GM19463 (cell line): ENCODE results near the gene CLDN3.
A peak's percentile ranks its signal among the peaks of the same experiment; 100 is the strongest.
"Not testable (repeated sequence)": the region's sequence is repeated elsewhere in the genome, so short reads cannot be mapped to it uniquely, and the experiment has no call there.

Source experiments
- ATAC-seq: cut with Tn5 transposase; IDR thresholded peaks from one replicate; pipeline ENCODE4 v1.9.1; 2021; ENCODE audit warnings: mild to moderate bottlenecking, moderate library complexity; ENCODE audit not compliant: unreplicated experiment

Gene CLDN3

DNA sequence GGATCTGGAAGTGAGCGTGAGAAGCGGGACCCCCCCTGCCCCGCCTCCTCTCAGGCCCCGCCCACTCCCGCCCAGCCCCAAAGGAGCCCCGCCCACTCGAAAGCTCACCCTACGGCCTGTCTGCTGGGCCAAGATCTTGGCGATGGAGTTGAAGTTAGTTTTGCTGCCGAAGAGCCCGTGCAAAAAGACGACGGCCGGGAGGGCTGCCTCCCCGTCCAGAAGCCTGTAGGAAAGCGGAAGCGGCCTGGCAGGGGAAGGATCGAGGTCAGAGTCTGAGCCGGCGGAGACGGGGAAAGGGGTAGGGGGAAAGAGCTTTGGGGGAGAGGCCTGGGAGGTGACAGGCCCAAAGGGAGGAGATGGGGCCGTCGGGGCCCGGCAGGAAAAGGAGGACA is 31.9 kb downstream of the CLDN3 start:
- ATAC-seq: no peak

DNA sequence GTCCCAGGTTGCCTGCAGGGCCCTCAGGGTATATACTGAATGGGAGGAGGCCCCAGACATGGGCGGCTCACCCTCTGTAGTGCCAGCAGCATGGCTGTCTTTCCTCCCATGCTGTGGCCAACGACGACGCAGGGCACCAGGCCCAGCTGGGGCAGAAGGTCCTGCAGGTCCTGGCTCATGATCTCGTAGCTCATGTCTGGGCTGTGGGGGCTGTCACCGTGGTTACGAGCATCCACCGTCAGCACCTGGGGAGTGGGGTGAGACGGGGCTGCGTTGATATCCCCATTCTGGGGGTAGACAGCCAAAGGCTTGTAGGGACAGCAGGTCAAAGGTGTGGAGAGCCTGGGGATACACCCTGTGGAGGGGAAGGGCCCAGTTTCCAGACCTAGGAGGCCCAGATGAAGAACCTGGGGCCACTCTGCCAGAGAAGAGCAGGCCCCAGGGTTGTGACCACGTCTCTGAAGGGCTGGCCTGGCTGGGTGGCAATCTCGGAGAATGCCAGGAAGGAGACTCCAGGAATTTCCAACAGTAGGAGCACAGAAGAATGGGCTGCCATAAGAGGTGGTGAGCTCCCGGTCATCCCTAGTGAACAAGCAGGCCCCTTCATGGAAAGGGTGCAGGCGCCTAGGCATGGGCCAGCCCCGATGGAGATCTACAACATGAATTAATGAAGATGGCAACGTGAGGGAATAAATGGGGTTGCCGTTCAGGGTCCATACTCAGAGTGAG is 32.4 kb downstream of the CLDN3 start:
- no peak for ATAC-seq

DNA sequence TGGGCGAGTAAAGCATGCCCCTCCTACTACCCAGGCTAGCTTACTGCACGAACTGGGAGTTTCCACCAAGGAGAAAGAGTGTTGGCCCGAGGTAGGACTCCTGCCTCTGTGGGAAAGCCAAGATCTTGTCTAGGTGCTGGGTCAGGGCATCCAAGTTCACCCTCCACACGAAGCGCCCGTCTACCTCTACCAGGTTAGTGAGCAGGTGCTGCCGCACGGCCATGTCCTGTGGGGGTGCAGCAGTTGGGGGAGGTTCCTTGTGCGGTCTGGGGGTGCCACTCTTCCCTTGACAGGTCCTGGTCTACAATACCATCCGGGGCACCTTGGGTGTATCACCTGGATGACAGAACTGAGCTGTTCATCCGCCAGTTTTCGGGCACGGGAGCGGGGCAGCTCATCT is 33.2 kb downstream of the CLDN3 start:
- ATAC-seq: no peak

DNA sequence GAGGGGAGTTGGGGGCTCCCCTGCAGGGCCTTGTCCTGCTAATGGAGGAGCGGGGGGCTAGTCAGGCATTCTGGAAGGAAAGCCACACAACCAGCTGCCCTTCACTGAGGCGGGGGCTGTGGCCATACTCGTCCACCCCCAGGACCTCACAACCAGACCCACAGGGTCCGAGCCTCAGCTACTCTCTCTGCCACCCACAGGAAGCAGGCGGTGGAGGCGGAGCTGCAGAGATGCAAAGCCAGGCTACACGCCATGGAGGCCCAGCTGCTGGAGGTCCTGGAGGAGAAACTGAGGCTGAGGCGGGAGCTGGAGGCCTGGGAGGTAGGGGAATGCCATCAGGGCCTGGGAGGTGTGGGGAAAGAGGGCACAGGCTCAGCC is 34.6 kb downstream of the CLDN3 start:
- no peak for ATAC-seq

DNA sequence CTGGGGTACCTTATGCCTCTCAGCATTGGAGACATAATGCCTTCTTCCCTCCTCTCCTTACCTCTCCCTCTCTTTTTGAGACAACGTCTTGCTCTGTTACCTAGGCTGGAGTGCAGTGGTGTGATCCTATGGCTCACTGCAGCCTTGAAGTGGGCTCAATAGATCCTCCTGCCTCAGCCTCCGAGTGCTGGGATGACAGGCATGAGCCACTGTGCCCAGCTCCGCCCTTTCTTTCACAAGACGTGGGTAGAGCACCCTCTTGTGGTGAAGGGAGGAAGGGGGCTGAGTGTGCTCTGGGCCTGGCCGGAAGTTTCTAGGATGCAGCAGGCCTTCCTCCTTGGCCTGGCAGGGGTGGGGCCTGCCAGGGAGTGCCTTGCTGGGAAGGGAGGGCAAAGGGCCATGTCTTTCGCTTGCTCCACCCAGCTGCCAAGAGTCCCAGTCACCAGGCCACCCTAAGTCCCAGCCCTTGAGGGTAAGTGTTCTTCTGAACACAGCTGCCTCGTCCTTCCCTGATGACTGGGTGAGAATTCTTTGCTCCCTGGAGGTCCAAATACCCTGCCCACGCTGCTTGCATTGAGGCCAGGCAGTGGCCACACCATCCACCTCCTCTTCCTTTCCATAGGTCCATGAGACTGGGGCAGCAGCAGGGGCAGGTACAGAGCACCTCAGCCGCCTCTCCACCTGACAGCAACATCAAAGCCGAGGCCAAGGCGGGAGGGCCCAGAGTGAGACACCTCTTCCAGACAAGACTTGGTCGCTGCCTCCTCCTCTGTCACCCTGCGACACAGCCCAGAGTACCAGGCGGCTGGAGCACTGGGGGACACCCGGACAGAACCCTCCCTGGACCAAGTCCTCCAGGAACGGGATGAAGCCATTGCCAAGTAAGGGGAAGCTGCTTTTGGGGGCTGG is 35.2 kb downstream of the CLDN3 start:
- ATAC-seq: peak; percentile 45

DNA sequence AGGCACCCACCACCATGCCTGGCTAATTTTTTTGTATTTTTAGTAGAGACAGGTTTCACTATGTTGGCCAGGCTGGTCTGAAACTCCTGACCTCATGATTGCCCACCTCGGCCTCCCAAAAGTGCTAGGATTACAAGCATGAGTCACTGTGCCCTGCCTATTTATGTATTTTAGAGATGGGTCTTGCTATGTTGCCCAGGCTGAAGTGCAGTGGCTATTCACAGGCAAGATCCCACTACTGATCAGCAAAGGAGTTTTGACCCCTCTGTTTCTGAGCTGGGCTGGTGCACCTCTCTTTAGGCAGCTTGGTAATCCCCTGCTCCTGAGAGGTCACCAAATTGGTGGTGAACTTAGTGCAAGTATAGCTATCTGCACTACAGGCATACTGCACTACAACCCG is 37.7 kb downstream of the CLDN3 start:
- no peak for ATAC-seq

DNA sequence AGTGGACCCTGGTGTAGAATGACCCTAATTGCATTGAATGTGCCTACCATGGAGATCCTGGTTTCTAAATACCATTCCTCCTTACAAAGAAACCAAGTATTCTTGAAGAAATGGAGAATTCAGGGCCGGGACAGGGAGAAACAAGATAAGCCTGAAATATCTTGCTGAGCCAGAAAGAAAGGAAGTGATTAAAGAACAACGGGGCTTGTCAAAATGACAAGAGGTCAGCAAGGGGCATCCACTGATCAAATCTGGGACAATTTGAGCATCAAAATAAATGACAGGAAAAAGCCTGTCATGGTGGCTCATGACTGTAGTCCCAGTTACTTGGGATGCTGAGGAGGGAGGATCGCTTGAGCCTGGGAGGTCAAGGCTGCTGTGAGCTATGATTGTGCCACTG is 39.6 kb downstream of the CLDN3 start:
- no peak for ATAC-seq

DNA sequence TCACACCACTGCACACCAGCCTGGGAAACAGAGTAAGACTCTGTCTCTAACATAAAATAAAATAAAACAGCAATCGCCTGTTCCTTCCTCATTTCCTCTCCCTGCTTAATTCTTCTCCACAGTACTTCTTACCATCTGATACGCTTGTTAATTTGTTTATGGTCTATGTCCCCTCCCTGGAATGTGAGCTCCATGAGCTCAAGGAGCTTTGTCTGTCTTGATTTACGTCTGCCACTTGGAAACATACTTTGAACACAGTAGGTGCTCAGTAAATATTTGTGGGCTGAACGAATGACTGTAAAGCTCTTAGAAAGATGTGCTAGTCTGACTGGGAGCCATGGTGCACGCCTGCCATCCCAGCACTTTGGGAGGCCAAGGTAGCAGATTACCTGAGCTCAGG is 41.5 kb downstream of the CLDN3 start:
- ATAC-seq: no peak

DNA sequence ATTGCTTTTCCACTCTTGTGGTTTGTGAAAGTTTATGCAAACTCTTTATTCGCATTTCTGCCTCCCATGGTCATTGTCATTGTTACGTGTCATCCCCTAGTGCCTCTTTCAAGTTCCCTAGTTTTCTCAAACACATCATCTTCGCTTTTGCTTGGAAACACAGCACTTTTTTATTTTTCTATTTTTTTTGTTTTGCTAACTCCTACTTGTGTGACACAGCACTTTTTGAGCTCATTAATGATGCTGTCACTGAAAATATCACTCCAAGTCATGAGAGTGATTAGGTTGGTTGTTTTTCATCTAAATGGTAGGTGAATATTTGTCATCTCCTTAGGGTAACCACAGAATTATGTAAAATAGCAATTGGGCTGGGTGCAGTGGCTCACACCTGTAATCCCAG is 42.1 kb downstream of the CLDN3 start:
- no peak for ATAC-seq

DNA sequence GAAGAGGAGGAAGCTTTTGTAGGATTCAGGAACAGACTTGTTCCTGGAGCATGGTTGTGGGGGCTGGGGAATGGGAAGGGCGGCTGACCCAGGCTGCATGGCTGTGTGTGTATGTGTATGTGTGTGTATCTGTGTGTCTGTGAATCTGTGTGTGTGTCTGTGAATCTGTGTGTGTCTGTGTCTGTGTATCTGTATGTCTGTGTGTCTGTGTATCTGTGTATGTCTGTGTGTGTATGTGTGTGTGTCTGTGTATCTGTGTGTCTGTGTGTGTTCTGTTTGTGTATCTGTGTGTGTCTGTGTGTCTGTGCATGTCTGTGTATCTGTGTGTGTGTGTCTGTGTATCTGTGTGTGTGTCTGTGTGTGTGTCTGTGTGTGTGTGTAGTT is 44.0 kb downstream of the CLDN3 start:
- ATAC-seq: no peak

DNA sequence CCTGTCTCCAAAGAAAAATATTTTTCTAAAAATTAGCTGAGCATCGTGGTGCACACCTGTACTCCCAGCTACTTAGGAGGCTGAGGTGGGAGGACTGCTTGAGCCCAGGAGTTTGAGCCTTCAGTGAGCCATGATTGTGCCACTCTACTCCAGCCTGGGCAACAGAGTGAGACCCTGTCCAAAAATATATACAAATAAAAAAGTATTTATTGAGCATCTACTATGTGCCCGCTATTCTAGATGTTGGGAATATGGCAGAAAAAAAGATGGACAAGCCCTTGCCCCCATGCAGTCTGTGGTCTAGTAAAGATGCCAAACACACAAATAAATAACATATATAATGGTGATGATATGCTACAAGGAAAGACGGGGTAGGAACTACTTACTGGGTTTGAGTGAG is 46.3 kb downstream of the CLDN3 start:
- ATAC-seq: no peak

DNA sequence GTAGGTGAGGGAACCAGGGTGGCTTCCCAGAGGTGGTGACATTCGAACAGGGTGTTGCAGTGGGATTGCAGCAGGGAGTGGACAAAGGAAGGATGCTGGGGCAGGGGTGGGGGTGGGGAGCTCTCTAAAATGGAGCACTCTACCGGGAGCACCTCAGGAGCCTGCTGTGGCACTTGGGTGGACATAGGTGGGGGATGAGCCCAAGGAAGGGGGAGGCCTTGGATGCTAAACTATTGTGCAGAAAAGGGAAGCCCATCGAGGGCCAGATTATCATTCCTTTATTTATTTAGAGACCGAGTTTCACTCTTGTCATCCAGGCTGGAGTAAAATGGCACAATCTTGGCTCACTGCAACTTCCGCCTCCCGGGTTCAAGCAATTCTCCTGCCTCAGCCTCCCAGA is 47.3 kb downstream of the CLDN3 start:
- ATAC-seq: no peak

DNA sequence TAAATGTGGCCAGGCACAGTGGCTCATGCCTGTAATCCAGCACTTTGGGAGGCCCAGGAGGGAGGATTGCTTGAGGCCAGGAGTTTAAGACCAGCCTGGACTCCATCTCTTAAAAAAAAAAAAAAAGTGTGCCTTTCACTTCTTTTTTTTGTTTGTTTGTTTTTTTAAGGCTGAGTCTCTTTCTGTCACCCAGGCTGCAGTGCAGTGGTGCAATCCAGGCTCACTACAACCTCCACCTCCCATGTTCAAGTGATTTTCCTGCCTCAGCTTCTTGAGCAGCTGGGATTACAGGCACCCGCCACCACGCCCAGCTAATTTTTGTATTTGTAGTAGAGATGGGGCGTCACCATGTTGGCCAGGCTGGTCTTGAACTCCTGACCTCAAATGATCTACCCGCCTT is 47.9 kb downstream of the CLDN3 start:
- ATAC-seq: not testable (repeated sequence)

DNA sequence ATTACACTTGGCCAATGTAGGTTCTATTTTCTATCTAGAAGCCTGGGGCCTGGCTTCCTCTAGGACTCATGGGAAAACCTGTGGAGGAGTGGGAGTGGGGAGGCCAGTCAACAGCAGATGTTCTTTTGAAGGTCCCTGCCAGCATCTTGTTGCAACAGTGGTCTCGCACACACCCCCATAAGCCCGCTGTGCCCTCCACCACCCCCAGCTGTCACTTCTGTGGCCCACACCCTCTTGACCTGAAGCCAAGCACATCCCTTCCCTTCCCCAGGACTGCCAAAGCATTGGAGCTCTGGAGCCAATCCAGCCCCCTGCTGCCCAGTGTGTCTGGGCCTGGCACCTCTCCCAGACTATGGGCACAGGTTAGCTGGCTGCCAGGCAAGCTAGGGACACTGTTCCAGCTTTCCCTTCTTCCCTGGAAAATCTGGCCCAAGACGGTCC is 48.7 kb downstream of the CLDN3 start:
- no peak for ATAC-seq

DNA sequence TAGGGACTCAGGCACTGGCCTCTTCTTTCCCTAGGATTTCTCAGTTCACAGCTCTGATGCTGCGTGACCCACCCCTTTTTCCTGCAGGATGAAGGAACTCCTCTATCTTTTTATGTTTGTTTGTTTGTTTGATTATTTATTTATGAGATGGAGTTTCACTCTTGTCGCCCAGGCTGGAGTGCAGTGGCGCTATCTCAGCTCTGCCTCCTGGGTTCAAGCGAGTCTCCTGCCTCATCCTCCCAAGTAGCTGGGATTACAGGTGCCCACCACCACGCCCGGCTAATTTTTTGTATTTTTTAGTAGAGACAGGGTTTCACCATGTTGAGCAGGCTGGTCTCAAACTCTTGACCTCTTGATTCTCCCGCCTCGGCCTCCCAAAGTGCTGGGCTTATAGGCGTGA is 49.6 kb downstream of the CLDN3 start:
- not testable (repeated sequence) for ATAC-seq

DNA sequence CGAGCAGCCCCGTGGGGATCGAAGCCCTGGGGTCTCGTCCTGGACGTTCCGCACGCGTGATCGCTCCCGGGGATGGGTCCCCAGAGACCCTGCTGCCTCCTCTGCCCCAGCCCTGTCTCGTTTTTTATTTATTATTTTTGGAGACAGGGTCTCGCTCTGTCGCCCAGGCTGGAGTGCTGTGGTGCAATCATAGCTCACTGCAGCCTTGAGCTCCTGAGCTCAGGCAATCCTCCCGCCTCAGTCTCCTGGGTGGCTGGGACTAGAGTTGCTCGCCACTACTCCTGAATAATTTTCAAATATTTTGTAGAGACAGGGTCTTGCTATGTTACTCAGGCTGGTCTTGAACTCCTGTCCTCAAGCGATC is 50.3 kb downstream of the CLDN3 start:
- ATAC-seq: no peak
